ENCODE data around the gene PBXIP1. TPM values are rescaled to one million over a fixed set of nuclear protein-coding genes. Genes with fewer than 3 reads are reported as not detected.

PBXIP1 gene
- total RNA-seq, 3 donors from 2014 or later = 35.6 to 146 (median 49.4) TPM

- Histone ChIP-seq H3K4me3 (no peak overlapping the region), H3K36me3 (ENCODE audit: low read depth) (no peaks in the 10 kb centered on the region), H3K4me1 (ENCODE audit: low read depth) (no peaks in the 10 kb centered on the region), H3K9me3 (no peaks in the 10 kb centered on the region)
- intact Hi-C loops (cut with DNase I, micrococcal nuclease) = no loop called here
- TF ChIP-seq CTCF (IDR thresholded peaks at IDR 0.05) = peak; percentile 12
- ATAC-seq (peak; percentile 82), DNase-seq (peak in 1 of 3 donors; percentile 43)
Measured at GRCh38 chr1:154906621-154907081, 49.2 kb downstream of the PBXIP1 start.

GRCh38 chr1:154902938-154903566, 52.8 kb downstream of the PBXIP1 start:
- H3K4me3 ChIP-seq = no peak overlapping the region
- no peaks in the 10 kb centered on the region for H3K4me1 ChIP-seq (ENCODE audit: low read depth)
- intact Hi-C loops (cut with DNase I, micrococcal nuclease) = no loop called here
- no peak for DNase-seq
- no peak for TF ChIP-seq CTCF (IDR thresholded peaks at IDR 0.05)
- no peaks in the 10 kb centered on the region for H3K9me3 ChIP-seq
- no peak for ATAC-seq
- H3K36me3 ChIP-seq (ENCODE audit: low read depth) = no peaks in the 10 kb centered on the region

GRCh38 chr1:154901591-154901990, 54.3 kb downstream of the PBXIP1 start:
- no peak for DNase-seq
- no peaks in the 10 kb centered on the region for H3K9me3 ChIP-seq
- no peaks in the 10 kb centered on the region for H3K4me1 ChIP-seq (ENCODE audit: low read depth)
- no peak for ATAC-seq
- no peak for TF ChIP-seq CTCF (IDR thresholded peaks at IDR 0.05)
- H3K36me3 ChIP-seq (ENCODE audit: low read depth) = no peaks in the 10 kb centered on the region
- intact Hi-C loops (cut with DNase I, micrococcal nuclease) = no loop called here
- H3K4me3 ChIP-seq = no peak overlapping the region

- DNase-seq (no peak), ATAC-seq (no peak)
- intact Hi-C loops (cut with DNase I, micrococcal nuclease) = no loop called here
- Histone ChIP-seq H3K9me3 (no peaks in the 10 kb centered on the region), H3K36me3 (ENCODE audit: low read depth) (no peaks in the 10 kb centered on the region), H3K4me1 (ENCODE audit: low read depth) (no peaks in the 10 kb centered on the region), H3K4me3 (no peak overlapping the region)
- no peak for TF ChIP-seq CTCF (IDR thresholded peaks at IDR 0.05)
Measured at GRCh38 chr1:154899041-154899440, 56.9 kb downstream of the PBXIP1 start.

GRCh38 chr1:154896771-154897286, 59.1 kb downstream of the PBXIP1 start:
- Histone ChIP-seq H3K9me3 (no peaks in the 10 kb centered on the region), H3K36me3 (ENCODE audit: low read depth) (no peaks in the 10 kb centered on the region), H3K4me1 (ENCODE audit: low read depth) (no peaks in the 10 kb centered on the region), H3K4me3 (no peak overlapping the region)
- intact Hi-C loops (cut with DNase I, micrococcal nuclease) = no loop called here
- ATAC-seq = no peak
- no peak for TF ChIP-seq CTCF (IDR thresholded peaks at IDR 0.05)
- no peak for DNase-seq
